DMS114 treated with DMSO at 0.1 percent for 48 hours (cell line): ENCODE data around the gene DAAM1.

Source experiments
- DNase-seq: peaks from one replicate; lab custom pipeline; 2025; ENCODE audit not compliant: unreplicated experiment; lab: John Stamatoyannopoulos, UW

DAAM1 gene

GRCh38 chr14:59215757-59216156 is 27.3 kb downstream of the DAAM1 start:
- no peak for DNase-seq

DNA sequence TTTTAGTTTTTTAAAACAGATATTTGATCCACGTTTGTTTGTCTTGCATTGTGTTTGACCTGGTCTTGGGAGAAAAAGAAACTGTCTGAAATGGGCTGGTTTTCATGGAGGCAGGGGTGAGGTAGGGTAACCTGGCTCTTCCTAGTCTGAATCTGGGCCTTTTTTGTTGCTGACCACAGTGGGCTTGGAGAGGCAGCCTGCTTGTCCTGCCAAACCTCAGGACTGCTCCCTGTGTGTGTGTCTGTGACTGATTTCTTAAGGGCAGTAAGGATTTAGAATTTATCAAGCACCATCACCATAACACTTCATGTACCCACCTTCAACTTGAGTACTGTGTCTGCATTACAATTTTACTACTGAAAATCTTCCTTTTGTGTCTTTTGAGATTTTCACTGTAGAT is 28.5 kb downstream of the DAAM1 start:
- DNase-seq = no peak

DNA sequence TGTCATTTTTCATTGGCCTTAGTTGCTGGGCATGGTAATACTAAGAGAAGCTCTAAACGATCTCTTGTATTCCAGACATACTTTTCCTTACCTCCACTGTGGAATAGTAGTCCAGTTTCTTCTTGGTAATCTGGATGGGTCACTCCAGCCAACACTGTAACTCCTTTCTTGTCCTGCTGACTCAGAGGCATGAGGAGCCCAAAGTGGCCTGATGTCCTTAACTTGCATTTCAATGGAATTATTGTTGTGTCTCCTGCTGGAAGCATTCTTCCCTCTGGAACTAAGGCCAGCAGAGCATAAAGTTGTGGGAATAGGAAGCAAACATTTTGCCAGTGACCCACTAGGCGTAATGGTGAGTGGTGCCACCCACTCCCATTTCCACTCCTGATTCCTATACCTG is 33.1 kb downstream of the DAAM1 start:
- no peak for DNase-seq

- no peak for DNase-seq
These were observed 35.9 kb downstream of the DAAM1 start for GRCh38 chr14:59224341-59224740.

- DNase-seq = no peak
These were observed 36.8 kb downstream of the DAAM1 start for GRCh38 chr14:59225281-59225680.

GRCh38 chr14:59228421-59228820 is 40.0 kb downstream of the DAAM1 start:
- DNase-seq = no peak

DNA sequence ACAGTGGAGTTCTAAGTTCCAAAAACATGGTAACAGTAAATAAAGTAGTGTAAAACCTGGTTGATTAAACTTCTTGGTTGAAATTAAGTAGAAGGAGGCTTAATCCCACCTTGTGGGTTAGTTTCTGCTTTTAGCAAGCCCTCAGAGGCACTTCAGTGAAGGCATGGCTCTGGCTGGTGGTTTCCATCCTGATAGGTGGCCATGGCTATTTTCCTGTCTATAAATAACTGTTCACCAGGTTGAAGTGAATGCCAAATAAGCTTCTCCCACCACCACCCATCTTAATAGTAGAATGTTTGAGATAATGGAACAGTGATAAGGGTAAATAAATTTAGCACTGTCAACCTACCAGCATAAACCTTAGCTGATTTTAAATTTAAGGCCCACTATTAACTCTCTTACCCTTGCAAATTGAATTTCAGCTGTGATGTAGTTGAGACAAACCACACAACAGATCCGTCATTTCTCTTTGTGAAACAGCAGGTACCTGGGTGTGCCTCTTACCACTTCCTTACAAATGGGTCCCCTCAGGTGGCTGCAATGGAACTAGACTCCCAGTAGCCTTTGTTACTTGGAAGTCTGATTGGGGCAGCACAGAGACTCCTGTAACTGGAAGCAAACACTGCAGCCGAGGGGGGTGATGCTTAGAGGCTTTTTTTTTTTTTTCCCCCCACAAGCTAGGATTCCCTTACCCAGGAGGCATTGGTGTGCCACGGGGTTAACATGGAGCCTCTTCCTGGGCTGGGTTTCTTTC is 41.4 kb downstream of the DAAM1 start:
- no peak for DNase-seq

GRCh38 chr14:59236195-59236594 is 47.7 kb downstream of the DAAM1 start:
- DNase-seq = no peak

DNA sequence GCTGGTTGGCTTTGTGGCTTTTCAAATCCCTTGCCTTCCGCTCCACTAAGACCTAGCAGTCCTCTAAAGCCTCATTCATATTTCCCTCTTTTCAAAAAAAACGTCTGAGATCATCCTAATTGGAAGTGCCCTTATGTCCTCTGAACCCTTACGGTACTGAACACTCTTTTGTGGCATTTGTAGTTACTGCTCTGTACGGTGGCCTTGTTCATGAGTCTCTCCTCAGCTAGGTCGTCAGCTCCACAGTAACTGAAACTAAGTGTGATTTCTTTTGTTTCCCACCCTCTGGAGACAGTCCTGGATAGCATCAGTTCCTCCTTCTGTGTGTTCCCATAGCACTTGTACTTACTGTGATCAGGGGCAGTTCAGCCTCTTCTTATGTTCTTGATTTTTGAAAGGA is 49.7 kb downstream of the DAAM1 start:
- DNase-seq = no peak

DNA sequence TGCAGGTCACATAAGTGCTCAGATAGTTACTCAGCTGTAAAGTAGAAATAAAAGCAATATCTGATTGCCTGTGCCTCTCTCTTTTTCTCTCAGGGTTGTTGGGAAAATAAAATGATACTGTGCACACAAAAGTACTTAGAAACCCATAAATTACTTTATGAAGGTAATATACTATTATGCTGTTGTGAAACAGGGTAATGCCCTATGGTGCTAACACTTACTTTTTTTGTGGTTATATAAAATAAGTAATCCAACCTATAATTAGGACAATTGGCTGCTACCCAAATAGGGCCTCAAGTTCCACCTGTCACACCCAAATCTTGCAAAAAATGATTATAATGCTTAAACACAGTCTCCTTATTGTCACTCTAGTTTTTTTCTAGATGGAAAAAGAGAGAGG is 50.6 kb downstream of the DAAM1 start:
- no peak for DNase-seq

- no peak for DNase-seq
These were observed 51.9 kb downstream of the DAAM1 start for GRCh38 chr14:59240356-59240755.

GRCh38 chr14:59241121-59241520 is 52.7 kb downstream of the DAAM1 start:
- no peak for DNase-seq

GRCh38 chr14:59243174-59243573 is 54.7 kb downstream of the DAAM1 start:
- no peak for DNase-seq

DNA sequence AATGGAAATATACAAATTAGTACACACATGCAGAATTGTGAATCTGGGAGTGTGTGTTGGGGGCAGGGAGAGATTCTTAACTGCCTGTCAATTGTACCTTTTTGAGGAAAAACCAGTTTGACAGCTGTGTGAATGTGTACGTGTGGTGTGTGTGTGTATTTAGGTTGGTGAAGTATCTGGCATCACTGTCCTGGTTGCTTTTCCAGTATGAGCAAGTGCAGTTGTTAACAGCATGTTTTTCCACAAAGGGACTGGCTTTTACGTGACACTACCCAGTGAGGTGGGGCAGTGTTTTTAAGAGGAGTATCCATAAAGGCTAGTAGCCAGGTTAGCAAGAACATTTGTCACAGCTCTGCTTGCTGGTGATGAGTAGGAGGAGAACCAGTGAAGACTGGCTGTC is 56.1 kb downstream of the DAAM1 start:
- no peak for DNase-seq

DNA sequence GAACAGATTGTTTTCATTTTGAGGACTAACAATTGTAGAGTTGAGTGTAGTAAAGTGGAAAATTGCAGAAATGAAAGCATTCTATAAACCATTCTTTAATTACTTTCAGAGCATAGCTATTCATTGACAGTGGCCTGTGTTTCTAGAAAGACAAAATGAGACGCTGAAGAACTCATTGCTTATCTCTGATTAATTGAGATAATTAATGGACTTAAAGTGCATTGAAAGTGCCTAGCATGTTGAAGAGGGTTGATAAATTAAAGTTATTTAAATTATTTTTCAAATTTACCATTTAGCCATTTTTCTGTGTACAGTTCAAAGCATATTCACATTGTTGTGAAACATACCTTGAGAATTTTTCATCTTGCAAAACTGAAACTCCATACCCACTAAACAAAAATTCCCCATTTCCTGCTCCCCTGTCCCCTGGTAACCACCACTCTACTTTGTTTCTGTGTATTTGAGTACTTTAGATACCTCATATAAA is 57.4 kb downstream of the DAAM1 start:
- DNase-seq = no peak

DNA sequence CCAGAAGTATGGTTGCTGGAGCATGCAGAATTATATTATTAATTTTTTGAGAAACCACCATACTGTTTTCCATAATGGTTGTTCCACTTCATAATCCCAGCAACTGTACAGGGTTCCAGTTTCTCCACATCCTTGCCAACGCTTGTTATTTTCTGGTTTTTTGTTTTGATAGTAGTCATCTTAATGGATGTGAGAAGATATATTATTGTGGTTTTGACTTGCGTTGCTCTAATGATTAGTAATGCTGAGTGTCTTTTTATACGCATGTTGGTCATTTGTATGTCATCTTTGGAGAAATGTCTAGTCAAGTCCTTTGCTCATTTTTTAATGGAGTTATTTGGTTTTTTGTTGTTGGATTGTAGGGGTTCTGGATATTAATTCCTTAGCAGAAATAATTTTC is 58.1 kb downstream of the DAAM1 start:
- DNase-seq = no peak

GRCh38 chr14:59247801-59248584 is 59.5 kb downstream of the DAAM1 start:
- no peak for DNase-seq

GRCh38 chr14:59249029-59249428 is 60.6 kb downstream of the DAAM1 start:
- DNase-seq = no peak

GRCh38 chr14:59251811-59252771 is 63.6 kb downstream of the DAAM1 start:
- no peak for DNase-seq

GRCh38 chr14:59252772-59253500 is 64.5 kb downstream of the DAAM1 start:
- no peak for DNase-seq

DNA sequence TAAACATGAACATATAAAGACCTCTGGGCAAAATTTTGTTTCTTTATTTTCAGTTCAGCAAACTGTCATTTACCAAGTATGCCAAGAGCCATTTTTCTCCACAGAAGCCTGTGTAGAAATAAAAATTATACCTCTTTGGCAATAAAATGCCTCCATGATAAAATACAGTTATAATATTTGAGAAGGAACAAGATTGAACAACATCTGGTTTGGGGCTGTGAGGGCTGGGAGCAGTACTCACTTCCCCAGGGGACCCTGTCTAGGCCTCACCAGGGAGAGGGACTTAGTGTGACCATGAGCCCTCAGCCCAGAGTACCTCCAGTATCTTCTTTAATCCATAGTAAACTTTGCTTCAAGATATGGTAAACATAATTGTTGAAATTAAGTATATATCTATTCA is 65.1 kb downstream of the DAAM1 start:
- no peak for DNase-seq
